Adrenal gland (tissue), 12 donors: ENCODE results near the gene SPCS3. TPM values are rescaled to one million over a fixed set of nuclear protein-coding genes. Genes with fewer than 3 reads are reported as not detected.
"Not testable (repeated sequence)": the region's sequence is repeated elsewhere in the genome, so short reads cannot be mapped to it uniquely, and the experiment has no call there.

ENCODE experiments used
- DNase-seq, 7 donors: peaks; one replicate each; pipeline ENCODE4 v3.0.0-alpha.2; 2019 to 2020
- H3K27ac ChIP-seq, 5 donors: fragments of 200-600 bp; sonication (generic) in 4 of 5; 1 replicate in 3 of 5; 2 replicates in 2 of 5; pipeline versions ENCODE4 v1.5.1 to v1.8.0; 2016 to 2020; ENCODE audit warnings: mild to moderate bottlenecking in 1 of 5
- H3K27me3 ChIP-seq: fragments of 200-600 bp; 2 replicates; pipeline ENCODE4 v1.8.0; 2021
- H3K36me3 ChIP-seq, 2 donors: fragments of 200-600 bp; replicated peaks in 1 of 2; 1 replicate in 1 of 2; 2 replicates in 1 of 2; pipeline versions ENCODE4 v1.5.1 to v1.8.0; 2018 to 2022
- H3K4me1 ChIP-seq, 2 donors: fragments of 200-600 bp; replicated peaks in 1 of 2; 1 replicate in 1 of 2; 2 replicates in 1 of 2; pipeline versions ENCODE4 v1.5.1 to v1.8.0; 2018 to 2021
- H3K4me3 ChIP-seq, 4 donors: fragments of 200-600 bp; sonication (generic) in 3 of 4; one replicate each; pipeline ENCODE4 v1.5.1; 2016 to 2018
- H3K9me3 ChIP-seq, 3 donors: fragments of 200-600 bp; sonication (generic) in 1 of 3; replicated peaks in 1 of 3; 1 replicate in 2 of 3; 2 replicates in 1 of 3; pipeline versions ENCODE4 v1.5.1 to v1.8.0; 2016 to 2021
- POLR2A ChIP-seq, 2 donors: fragments of 450-650 bp; IDR thresholded peaks; one replicate each; pipeline ENCODE4 v1.6.1; 2017; ENCODE audit warnings: antibody characterized with exemption in 2 of 2, mild to moderate bottlenecking in 2 of 2, moderate library complexity in 1 of 2
- WGBS, 4 donors: extraction: QIAGEN DNeasy Blood & Tissue Kit in 2 of 4; methylation state at CpG; one replicate each; pipeline versions ENCODE4 v1.1.5 to v1.1.7; 2013 to 2017; 5-methylcytosine and 5-hydroxymethylcytosine counted together
- intact Hi-C, 2 donors: fragments of 100-400 bp; cut with DNase I; formaldehyde crosslinking; loops; one replicate each; pipeline versions ENCODE4 v1.14.1 to v1.15.0; 2022 to 2023
- polyA plus RNA-seq, 3 donors: library from polyadenylated mRNA; stranded (reverse); fragments of 200-250 nt in 2 of 3; fragments of 350-450 nt in 1 of 3; fragmentation: Illumina TruSeq in 1 of 3; extraction: RNeasy Lipid Tissue Mini Kit (QIAGEN cat#74804) in 1 of 3; gene quantifications; one replicate each; pipeline ENCODE4 v1.2.3, GENCODE V29; 2013 to 2014
- total RNA-seq, 9 donors: library from RNA; depleted of rRNA in 4 of 9; stranded (reverse); fragments of >200 nt in 4 of 9; fragments of 120-200 nt in 1 of 9; fragmentation: NEBNext Ultra II Directional in 1 of 9; extraction: Animal tissue kit (Norgen Biotek cat#: 25700) in 1 of 9; gene quantifications; one replicate each; pipeline versions ENCODE4 v1.1.0 to v1.2.4, GENCODE V29; 2013 to 2023
- TF ChIP-seq, protein P1 (sequence below), 6 experiments: fragments of 450-650 bp in 4 of 6; fragments of 200-600 bp in 2 of 6; sonication (generic) in 1 of 6; IDR thresholded peaks; 1 replicate in 5 of 6; 2 replicates in 1 of 6; pipeline versions ENCODE4 v1.5.1 to v1.8.0; 2016 to 2021; ENCODE audit warnings: antibody characterized with exemption in 6 of 6, mild to moderate bottlenecking in 2 of 6, moderate library complexity in 1 of 6
- donor health status: healthy with polysubstance abuse.
- donor health status: Bipolar disorder and iron deficiency.
- donor health status: DM: yes; HTN: yes; CAD: no.
- donor health status: DM: no; HTN: no; CAD: no.
- donor health status: DM: no; HTN: no; CAD: no.
- donor health status: DM: yes; HTN: yes; CAD: no.

Gene SPCS3
- total and polyA plus RNA-seq, 12 donors: 8.4 to 144 (median 49.1) TPM

DNA sequence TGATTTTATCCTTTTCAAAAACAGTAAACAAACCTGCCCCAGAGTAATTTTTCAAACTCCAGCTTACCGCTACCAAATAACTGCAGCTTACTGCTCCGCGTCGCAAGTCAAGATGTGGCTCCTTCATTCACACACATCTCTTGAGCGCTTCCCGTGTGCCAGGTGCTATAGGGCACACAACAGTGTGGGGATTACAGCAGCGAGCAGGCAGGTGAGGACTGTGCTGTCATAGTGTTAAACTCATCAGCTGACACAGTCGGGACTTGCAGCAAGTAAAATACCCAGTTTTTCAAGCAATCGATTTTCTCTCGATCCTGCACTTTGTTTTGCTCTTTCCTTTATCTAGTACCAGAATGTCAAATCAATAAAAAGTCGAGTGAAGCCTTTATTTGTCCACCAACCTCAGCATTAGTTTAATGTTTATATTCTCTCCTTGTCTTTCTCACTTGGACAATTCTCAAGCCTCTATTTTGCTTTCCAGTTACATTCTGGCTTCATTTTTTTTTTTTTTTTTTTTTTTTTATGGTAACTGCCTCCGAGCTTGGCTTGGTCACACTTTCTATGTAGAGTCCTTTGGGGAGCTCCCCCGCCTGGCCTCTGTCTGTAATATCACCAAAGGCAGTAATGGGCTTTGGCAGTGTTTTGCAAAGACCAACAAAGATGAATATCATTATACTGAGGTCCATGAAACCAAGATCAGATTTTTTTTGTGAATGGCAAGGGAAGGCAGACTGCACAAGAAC, 42.4 kb upstream of the SPCS3 start:
- 63 to 66% (median 64%) methylated on average over 13 of the region's 13 CpGs for WGBS, 4 donors
- no peak overlapping the region for H3K27ac ChIP-seq
- H3K4me3 ChIP-seq: no peak overlapping the region
- no peaks in the 10 kb centered on the region for H3K27me3 ChIP-seq
- TF ChIP-seq, protein P1, sequence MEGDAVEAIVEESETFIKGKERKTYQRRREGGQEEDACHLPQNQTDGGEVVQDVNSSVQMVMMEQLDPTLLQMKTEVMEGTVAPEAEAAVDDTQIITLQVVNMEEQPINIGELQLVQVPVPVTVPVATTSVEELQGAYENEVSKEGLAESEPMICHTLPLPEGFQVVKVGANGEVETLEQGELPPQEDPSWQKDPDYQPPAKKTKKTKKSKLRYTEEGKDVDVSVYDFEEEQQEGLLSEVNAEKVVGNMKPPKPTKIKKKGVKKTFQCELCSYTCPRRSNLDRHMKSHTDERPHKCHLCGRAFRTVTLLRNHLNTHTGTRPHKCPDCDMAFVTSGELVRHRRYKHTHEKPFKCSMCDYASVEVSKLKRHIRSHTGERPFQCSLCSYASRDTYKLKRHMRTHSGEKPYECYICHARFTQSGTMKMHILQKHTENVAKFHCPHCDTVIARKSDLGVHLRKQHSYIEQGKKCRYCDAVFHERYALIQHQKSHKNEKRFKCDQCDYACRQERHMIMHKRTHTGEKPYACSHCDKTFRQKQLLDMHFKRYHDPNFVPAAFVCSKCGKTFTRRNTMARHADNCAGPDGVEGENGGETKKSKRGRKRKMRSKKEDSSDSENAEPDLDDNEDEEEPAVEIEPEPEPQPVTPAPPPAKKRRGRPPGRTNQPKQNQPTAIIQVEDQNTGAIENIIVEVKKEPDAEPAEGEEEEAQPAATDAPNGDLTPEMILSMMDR (IDR thresholded peaks at IDR 0.05): peak; percentile 11 to 43 (median 25)
- TF ChIP-seq POLR2A (IDR thresholded peaks at IDR 0.05): no peak
- H3K9me3 ChIP-seq: peaks cover 0 to 4% (median 0%) of the 10 kb centered on the region in 3 donors
- H3K36me3 ChIP-seq: no peaks in the 10 kb centered on the region
- no peaks in the 10 kb centered on the region for H3K4me1 ChIP-seq
- peak; percentile 37 to 78 (median 51) for DNase-seq
- intact Hi-C loops: no loop called here

DNA sequence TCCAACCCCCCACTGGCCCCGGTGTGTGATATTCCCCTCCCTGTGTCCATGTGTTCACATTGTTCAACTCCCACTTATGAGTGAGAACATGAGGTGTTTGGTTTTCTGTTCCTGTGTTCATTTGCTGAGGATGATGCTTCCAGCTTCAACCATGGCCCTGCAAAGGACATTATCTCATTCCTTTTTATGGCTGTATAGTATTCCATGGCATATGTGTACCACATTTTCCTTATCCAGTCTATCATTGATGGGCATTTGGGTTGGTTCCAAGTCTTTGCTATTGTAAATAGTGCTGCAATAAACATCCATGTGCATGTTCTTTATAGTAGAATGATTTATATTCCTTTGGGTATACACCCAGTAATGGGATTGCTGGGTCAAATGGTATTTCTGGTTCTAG, 40.2 kb upstream of the SPCS3 start:
- 88 to 96% (median 89%) methylated on average over 1 of the region's 1 CpG for WGBS, 4 donors
- H3K36me3 ChIP-seq, H3K27me3 ChIP-seq, intact Hi-C loops, H3K4me1 ChIP-seq, H3K27ac ChIP-seq, DNase-seq, H3K4me3 ChIP-seq, H3K9me3 ChIP-seq: not testable (repeated sequence)

DNA sequence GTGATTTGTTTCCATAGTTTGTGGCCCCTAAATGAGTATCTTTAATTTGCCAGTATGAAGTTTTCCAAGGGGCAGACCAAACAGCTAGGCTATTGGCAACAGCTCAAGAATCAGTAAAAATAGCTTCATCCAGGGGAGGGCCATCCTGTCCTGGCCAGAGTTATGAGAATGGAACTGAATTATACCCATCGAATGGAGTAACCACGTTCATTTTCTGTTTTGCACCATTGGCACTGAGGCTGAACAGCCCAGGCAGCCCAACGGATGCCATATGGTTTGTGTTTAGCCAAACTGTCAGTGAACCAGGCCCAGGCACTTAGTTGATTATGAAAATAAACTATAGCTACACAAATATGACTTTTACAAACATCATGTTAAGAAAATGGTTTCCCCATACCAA, 33.0 kb upstream of the SPCS3 start:
- no peak overlapping the region for H3K4me3 ChIP-seq
- H3K27me3 ChIP-seq: no peaks in the 10 kb centered on the region
- H3K27ac ChIP-seq: no peak overlapping the region
- DNase-seq: no peak
- WGBS, 4 donors: 59 to 85% (median 69%) methylated on average over 3 of the region's 3 CpGs
- no peaks in the 10 kb centered on the region for H3K4me1 ChIP-seq
- no peaks in the 10 kb centered on the region for H3K9me3 ChIP-seq
- H3K36me3 ChIP-seq: no peaks in the 10 kb centered on the region
- intact Hi-C loops: no loop called here
- TF ChIP-seq POLR2A (IDR thresholded peaks at IDR 0.05): no peak
- TF ChIP-seq, protein P1 (IDR thresholded peaks at IDR 0.05): no peak

DNA sequence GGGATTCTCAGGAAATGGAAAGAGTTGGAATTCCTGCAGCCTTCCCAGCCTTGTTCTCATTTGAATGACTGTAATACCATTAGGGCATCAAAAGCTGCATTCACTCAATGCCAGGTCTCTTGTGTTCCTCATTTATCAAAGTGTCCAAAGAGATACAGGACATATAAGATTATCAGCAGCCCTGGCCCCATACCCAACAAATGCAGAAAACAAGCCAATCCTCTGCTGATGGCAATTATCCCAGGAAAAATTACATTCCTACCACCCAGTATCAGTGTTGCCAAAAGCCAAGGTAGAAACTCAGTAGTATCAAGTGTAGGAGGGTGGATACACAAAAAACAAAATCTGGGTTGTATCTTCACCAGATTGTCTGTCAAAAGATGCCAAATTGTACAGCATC, 32.2 kb upstream of the SPCS3 start:
- Histone ChIP-seq H3K9me3 (no peaks in the 10 kb centered on the region), H3K36me3 (no peaks in the 10 kb centered on the region), H3K4me1 (no peaks in the 10 kb centered on the region), H3K27ac (no peak overlapping the region), H3K27me3 (no peaks in the 10 kb centered on the region), H3K4me3 (no peak overlapping the region)
- intact Hi-C loops: no loop called here
- no peak for TF ChIP-seq POLR2A (IDR thresholded peaks at IDR 0.05)
- TF ChIP-seq, protein P1 (IDR thresholded peaks at IDR 0.05): no peak
- no peak for DNase-seq

DNA sequence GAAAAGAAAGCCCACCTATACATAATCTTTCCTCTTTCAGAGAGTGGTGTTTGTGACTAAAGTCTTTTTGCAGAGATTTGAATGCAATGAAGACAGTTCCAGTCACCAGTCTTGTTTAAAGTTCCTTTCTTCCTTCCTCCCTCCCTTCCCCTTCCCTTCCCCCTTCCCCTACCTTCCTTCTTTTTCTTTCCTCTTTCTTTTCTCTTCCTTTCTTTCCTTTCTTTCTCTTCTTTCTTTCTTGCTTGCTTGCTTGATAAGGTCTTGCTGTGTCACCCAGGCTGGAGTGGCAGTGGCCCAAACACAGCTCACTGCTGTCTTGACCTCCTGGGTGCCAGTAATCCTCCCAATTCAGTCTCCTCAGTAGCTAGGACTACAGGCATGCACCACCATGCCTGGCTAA, 31.7 kb upstream of the SPCS3 start:
- TF ChIP-seq POLR2A (IDR thresholded peaks at IDR 0.05): no peak
- TF ChIP-seq, protein P1 (IDR thresholded peaks at IDR 0.05): no peak
- Histone ChIP-seq H3K9me3 (no peaks in the 10 kb centered on the region), H3K4me1 (no peaks in the 10 kb centered on the region), H3K27me3 (no peaks in the 10 kb centered on the region), H3K4me3 (no peak overlapping the region), H3K27ac (no peak overlapping the region), H3K36me3 (no peaks in the 10 kb centered on the region)
- intact Hi-C loops: no loop called here
- DNase-seq: no peak
